ENCODE results near the gene KDM7A.

Gene KDM7A

DNA sequence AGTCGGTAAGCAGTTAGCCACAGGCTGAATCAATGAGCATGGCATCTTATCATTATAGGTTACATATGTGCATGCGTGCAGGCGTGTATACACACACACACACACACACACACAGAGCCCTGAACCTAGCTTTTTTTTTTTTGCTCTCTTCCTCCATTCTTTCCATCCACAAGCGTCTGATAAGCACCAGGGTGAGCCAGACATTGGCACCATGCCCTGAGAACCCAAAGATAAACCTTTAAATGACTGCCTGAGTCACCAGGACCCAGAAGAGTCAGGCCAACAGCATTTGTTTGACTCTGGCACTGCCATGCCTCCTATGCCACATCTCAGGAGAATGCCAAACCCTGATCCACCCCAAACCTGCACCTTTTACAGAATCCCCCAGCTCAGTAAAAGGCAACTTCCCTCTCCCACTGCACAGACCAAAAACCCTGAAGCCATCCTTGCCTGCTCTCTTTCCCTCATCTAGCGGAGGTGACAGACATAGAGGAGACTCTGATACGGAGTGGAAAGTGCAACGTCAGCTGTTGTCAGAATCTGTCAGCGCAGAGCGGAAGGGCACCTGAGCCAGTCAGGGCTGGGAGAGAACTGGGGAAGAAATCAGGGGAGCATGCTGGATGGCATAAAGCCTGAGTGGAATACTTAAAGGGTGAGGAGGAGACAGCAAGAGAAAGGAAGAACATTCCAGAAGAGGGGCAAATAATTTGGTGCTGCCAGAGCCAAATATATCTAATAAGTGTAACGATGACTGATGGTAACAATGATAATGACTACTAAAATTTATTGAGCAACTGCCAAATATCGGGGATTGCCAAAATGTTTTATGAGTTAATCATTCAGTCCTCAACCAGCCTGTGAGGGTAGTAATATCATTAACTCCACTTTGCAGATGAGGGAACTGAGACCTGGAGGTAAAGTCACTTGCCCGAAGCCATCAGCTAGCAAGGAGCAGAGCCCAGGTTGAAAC lies 117.2 kb downstream of the KDM7A start:
- DNase-seq (ENCODE audit: extremely low read depth in 1 of 2, low read depth in 1 of 2), result no peak

- DNase-seq (ENCODE audit: extremely low read depth in 1 of 2, low read depth in 1 of 2), result no peak
Observed at GRCh38 chr7:140058517-140058916, 118.3 kb downstream of the KDM7A start.

GRCh38 chr7:140057143-140057535 lies 119.6 kb downstream of the KDM7A start:
- DNase-seq (ENCODE audit: extremely low read depth in 1 of 2, low read depth in 1 of 2), result no peak

DNA sequence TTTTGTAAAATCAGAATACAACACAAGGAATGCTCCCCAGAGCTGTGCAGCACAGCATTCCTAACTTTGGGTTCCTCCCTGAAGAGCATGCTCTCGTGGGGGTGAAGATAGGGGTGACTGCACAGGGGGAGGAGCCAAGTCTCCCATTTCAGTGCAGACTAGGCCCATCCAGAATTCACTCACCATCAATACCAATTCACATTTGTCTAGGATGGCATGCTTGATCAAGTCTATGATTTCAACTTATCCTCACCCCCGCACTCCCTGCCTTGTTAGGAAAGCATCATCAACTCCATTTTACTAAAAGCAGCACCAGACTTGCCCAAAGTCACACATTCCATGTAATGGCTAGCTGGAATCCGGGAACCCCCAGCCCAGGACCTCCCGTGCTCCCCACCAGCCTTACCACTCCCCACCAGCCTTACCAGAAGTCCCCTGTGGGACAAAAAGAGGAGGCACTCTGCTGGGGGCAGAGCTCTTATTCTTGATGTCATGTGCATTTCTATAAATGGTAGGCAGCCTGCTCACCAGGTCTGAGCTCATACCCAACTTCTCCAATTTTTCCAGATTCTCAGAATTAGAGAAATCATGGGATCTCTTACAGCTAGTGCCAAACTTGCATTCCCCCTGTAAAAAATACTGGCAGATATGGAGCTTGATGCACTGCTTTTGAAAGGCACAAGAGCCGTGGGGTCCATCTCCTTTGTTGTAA lies 120.2 kb downstream of the KDM7A start:
- DNase-seq (ENCODE audit: extremely low read depth in 1 of 2, low read depth in 1 of 2), result no peak

DNA sequence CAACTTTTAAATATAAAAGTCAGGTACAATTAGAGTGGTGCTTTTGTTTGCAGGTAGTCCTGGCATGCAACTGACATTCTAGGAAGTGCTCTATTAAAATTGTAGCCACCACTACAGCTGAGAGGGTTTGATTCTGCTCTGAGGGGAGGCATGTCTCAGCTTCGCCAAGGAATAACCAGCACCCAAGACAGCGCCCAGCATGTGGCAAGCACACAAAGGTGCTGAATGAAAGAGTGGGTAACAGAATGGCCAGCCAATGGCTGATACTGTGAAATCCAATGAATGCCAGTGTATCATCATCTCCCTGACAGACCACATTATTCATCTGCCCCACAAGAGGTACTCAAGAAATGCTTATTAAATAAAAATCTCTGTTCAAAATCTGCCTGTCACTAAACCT lies 121.0 kb downstream of the KDM7A start:
- no peak for DNase-seq (ENCODE audit: extremely low read depth in 1 of 2, low read depth in 1 of 2)

- DNase-seq (ENCODE audit: extremely low read depth in 1 of 2, low read depth in 1 of 2), result no peak
Observed at GRCh38 chr7:140054751-140055150, 122.0 kb downstream of the KDM7A start.

DNA sequence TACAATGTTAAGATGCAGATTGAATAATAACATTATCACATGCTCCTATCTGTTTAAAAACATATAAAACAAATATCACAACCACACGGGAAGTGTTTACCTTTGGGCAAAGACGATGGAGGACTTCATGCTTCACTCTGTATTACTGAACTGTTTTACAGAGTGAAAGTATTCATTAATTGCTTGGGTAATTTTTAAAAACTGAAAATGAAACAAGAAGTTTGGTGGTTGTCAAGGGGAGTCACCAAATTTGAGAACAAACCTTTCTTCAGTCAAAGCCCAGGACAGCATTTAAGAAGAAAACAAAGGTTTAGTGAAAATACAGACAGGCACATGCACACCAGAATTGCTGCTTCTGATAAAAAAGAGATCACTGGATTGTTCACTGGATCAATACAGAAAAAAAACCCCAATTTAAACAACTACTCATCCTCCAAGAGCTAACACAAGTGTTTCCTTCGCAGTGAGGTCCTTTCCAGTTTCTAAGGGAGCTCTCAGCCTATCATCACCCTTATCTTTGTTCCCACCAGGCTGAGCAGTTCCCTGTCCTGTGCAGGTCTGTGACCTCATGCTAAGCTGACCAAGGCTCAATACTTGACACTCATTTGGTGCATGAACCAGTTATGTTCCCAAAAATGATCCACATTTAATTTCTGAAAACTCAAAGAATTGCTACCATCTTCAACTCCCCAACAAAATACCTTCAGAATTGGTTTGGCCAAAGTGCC lies 122.8 kb downstream of the KDM7A start:
- DNase-seq (ENCODE audit: extremely low read depth in 1 of 2, low read depth in 1 of 2), result no peak

DNA sequence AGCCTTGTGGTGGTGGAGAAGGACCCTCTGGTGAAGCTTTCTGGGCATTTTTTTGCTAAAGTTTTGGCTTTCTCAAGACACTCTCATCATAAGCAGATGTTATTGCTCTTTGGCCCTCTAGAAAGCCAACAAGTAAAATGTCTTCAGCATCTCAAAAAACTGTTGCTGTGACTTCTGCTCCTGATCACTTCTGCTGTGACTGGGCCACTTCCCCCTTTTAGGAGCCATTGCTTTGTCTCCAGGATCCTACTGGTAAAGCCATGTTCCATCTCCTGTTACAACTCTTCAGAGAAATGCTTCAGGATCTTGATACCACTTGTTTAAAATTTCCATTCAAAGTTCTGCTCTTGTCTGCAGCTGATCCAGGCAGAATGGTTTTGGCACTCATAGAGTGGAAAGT lies 125.0 kb downstream of the KDM7A start:
- no peak for DNase-seq (ENCODE audit: extremely low read depth in 1 of 2, low read depth in 1 of 2)

- no peak for DNase-seq (ENCODE audit: extremely low read depth in 1 of 2, low read depth in 1 of 2)
Observed at GRCh38 chr7:140050100-140050499, 126.7 kb downstream of the KDM7A start.

- no peak for DNase-seq (ENCODE audit: extremely low read depth in 1 of 2, low read depth in 1 of 2)
Observed at GRCh38 chr7:140049339-140050024, 127.3 kb downstream of the KDM7A start.

DNA sequence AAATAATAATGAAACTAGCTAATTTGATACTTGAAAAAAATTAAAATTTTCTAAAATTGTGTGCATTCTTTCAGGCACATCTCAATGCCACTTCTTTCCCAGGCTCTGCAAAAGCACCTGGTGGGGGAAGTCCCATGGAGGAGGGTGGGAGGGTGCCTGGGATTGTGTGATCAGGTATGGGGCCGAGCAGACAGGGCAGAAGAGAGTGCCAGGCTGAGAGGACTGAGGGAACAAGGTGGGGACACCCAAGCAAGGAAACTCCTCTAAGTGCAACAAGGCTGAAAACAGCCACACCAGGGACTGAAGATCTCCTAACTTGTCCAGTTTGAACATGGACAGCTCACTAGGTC lies 127.8 kb downstream of the KDM7A start:
- DNase-seq (ENCODE audit: extremely low read depth in 1 of 2, low read depth in 1 of 2), result no peak

GRCh38 chr7:140048138-140048537 lies 128.6 kb downstream of the KDM7A start:
- no peak for DNase-seq (ENCODE audit: extremely low read depth in 1 of 2, low read depth in 1 of 2)

DNA sequence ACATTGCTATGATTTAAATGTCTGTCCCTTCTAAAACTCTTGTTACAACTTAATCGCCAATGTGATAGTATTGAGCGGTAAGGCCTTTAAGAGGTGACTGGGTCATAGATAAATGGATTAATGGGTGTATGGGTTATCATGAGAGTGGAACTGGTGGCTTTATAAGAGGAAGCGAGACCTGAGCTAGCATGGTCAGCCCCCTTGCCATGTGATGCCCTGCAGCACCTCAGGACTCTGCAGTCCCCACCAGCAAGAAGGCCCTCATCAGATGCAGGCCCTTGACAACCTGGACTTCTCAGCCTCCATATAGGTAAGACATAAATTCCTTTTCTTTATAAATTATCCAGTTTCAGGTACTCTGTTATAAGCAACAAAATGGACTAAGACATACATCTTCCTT lies 129.6 kb downstream of the KDM7A start:
- no peak for DNase-seq (ENCODE audit: extremely low read depth in 1 of 2, low read depth in 1 of 2)

GRCh38 chr7:140045697-140046096 lies 131.1 kb downstream of the KDM7A start:
- DNase-seq (ENCODE audit: extremely low read depth in 1 of 2, low read depth in 1 of 2), result no peak

DNA sequence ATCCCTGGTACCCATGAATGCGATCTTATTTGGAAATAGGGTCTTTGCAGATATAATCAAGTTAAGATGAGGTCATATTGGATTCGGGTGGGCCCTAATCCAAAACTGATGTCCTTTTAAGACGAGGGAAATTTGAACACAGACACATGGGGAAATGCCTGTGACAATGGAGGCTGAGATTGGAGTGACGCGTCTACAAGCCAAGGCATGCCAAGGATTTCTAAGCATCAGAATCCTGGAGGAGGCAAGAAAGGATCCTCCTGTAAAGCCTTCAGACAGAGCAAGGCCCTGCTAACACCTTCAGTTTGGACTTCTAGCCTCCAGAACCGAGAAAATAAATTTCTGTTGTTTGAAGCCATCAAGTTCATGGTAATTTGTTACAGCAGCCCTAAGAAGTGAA lies 132.5 kb downstream of the KDM7A start:
- no peak for DNase-seq (ENCODE audit: extremely low read depth in 1 of 2, low read depth in 1 of 2)

GRCh38 chr7:140042386-140042670 lies 134.5 kb downstream of the KDM7A start:
- no peak for DNase-seq (ENCODE audit: extremely low read depth in 1 of 2, low read depth in 1 of 2)

GRCh38 chr7:140041659-140042385 lies 135.0 kb downstream of the KDM7A start:
- no peak for DNase-seq (ENCODE audit: extremely low read depth in 1 of 2, low read depth in 1 of 2)

DNA sequence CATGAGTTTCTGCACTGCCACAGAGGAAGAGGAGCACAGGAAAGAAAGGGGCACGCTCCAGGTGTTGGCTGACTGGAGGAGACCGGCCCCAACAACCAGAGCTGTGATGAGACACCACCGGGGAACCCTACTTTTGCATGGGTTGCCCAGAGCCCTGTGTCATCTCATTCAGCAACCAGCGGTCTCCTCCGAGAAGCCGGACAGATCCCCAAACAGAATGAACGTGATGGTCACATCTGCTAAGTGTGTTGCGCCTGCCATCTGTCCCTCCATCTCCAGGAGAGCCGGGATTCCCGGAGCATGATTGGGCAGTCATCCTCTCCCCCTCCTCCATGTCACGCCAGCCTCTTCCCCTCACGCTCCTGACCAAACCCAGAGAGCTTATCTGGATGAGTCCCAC lies 136.9 kb downstream of the KDM7A start:
- no peak for DNase-seq (ENCODE audit: extremely low read depth in 1 of 2, low read depth in 1 of 2)

- DNase-seq (ENCODE audit: extremely low read depth in 1 of 2, low read depth in 1 of 2), result no peak
Observed at GRCh38 chr7:140039066-140039465, 137.7 kb downstream of the KDM7A start.

GRCh38 chr7:140036224-140036962 lies 140.4 kb downstream of the KDM7A start:
- no peak for DNase-seq (ENCODE audit: extremely low read depth in 1 of 2, low read depth in 1 of 2)

All from stimulated activated CD8-positive, alpha-beta memory T cell treated with anti-CD3 and anti-CD28 coated beads, Interleukin-7, amount 100 ng/mL, for 48 hours (primary cell).